Measurements from ENCODE around the gene ADAM12.

ADAM12 gene

GRCh38 chr10:126171555-126171954 lies 216.7 kb downstream of the ADAM12 start:
- Histone ChIP-seq H3K4me1 (ENCODE audit: control insufficient read depth in 1 of 2, insufficient read depth in 1 of 2, low read depth in 1 of 2, low read length in 1 of 2) (no peaks in the 10 kb centered on the region), H3K27ac (no peak overlapping the region), H3K9me3 (no peaks in the 10 kb centered on the region)

GRCh38 chr10:126170776-126171175 lies 217.5 kb downstream of the ADAM12 start:
- H3K27ac ChIP-seq = no peak overlapping the region
- no peaks in the 10 kb centered on the region for H3K36me3 ChIP-seq
- H3K4me1 ChIP-seq (ENCODE audit: control insufficient read depth in 1 of 2, insufficient read depth in 1 of 2, low read depth in 1 of 2, low read length in 1 of 2) = no peaks in the 10 kb centered on the region
- no peaks in the 10 kb centered on the region for H3K27me3 ChIP-seq
- H3K4me3 ChIP-seq (ENCODE audit: low read depth in 1 of 2, low read length in 1 of 2) = no peak overlapping the region
- no peaks in the 10 kb centered on the region for H3K9me3 ChIP-seq
- TF ChIP-seq CTCF (IDR thresholded peaks at IDR 0.05) = no peak

More at GRCh38 chr10:126171555-126171954, 216.7 kb downstream of the ADAM12 start:
- H3K4me3 ChIP-seq (ENCODE audit: low read depth in 1 of 2, low read length in 1 of 2) = no peak overlapping the region
- no peak for TF ChIP-seq CTCF (IDR thresholded peaks at IDR 0.05)
- no peaks in the 10 kb centered on the region for H3K27me3 ChIP-seq
- H3K36me3 ChIP-seq = no peaks in the 10 kb centered on the region

- no peaks in the 10 kb centered on the region for H3K4me1 ChIP-seq (ENCODE audit: control insufficient read depth in 1 of 2, insufficient read depth in 1 of 2, low read depth in 1 of 2, low read length in 1 of 2)
- H3K4me3 ChIP-seq (ENCODE audit: low read depth in 1 of 2, low read length in 1 of 2) = no peak overlapping the region
- no peak overlapping the region for H3K27ac ChIP-seq
- no peaks in the 10 kb centered on the region for H3K36me3 ChIP-seq
- TF ChIP-seq CTCF (IDR thresholded peaks at IDR 0.05) = no peak
- no peaks in the 10 kb centered on the region for H3K9me3 ChIP-seq
- H3K27me3 ChIP-seq = no peaks in the 10 kb centered on the region
Observed at GRCh38 chr10:126170371-126170770, 217.9 kb downstream of the ADAM12 start.

GRCh38 chr10:126169899-126170298 lies 218.4 kb downstream of the ADAM12 start:
- Histone ChIP-seq H3K36me3 (no peaks in the 10 kb centered on the region), H3K27ac (no peak overlapping the region), H3K27me3 (no peaks in the 10 kb centered on the region), H3K4me1 (ENCODE audit: control insufficient read depth in 1 of 2, insufficient read depth in 1 of 2, low read depth in 1 of 2, low read length in 1 of 2) (no peaks in the 10 kb centered on the region), H3K9me3 (no peaks in the 10 kb centered on the region), H3K4me3 (ENCODE audit: low read depth in 1 of 2, low read length in 1 of 2) (no peak overlapping the region)
- no peak for TF ChIP-seq CTCF (IDR thresholded peaks at IDR 0.05)

GRCh38 chr10:126166797-126167196 lies 221.5 kb downstream of the ADAM12 start:
- Histone ChIP-seq H3K36me3 (no peaks in the 10 kb centered on the region), H3K27ac (no peak overlapping the region), H3K4me3 (ENCODE audit: low read depth in 1 of 2, low read length in 1 of 2) (no peak overlapping the region), H3K9me3 (no peaks in the 10 kb centered on the region), H3K27me3 (no peaks in the 10 kb centered on the region), H3K4me1 (ENCODE audit: control insufficient read depth in 1 of 2, insufficient read depth in 1 of 2, low read depth in 1 of 2, low read length in 1 of 2) (no peaks in the 10 kb centered on the region)
- no peak for TF ChIP-seq CTCF (IDR thresholded peaks at IDR 0.05)

- no peaks in the 10 kb centered on the region for H3K4me1 ChIP-seq (ENCODE audit: control insufficient read depth in 1 of 2, insufficient read depth in 1 of 2, low read depth in 1 of 2, low read length in 1 of 2)
- H3K36me3 ChIP-seq = no peaks in the 10 kb centered on the region
- no peaks in the 10 kb centered on the region for H3K9me3 ChIP-seq
- H3K27ac ChIP-seq = no peak overlapping the region
- TF ChIP-seq CTCF (IDR thresholded peaks at IDR 0.05) = no peak
- no peaks in the 10 kb centered on the region for H3K27me3 ChIP-seq
- H3K4me3 ChIP-seq (ENCODE audit: low read depth in 1 of 2, low read length in 1 of 2) = no peak overlapping the region
Observed at GRCh38 chr10:126165874-126166273, 222.4 kb downstream of the ADAM12 start.

All from neutrophil (primary cell).